ENCODE measurements around the gene HTR2C. TPM values are rescaled to one million over a fixed set of nuclear protein-coding genes. Genes with fewer than 3 reads are reported as not detected.

Gene HTR2C
- total RNA-seq, 1 donor from 2014 or later = 1.4 TPM

DNA sequence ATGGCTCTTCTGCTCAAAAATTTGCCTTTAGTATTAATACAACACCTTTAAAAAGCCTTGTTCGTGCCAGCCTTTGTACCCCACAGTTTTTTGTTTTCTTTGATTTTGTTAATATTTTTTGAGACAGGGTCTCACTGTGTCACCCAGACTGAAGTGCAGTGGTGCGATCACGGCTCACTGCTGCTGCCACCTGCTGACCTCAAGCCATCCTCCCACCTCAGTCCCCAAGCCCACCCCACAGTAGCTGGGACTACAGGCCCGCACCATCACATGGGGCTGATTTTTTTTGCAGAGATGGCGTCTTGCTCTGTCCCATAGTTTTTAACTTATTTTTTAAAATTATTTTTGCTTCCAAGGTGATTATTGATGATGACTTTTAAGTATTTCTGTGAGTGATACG lies 134.0 kb downstream of the HTR2C start:
- Mint-ChIP-seq H3K27me3 (ENCODE audit: insufficient read depth, low read depth) (no peaks in the 10 kb centered on the region), H3K4me3 (no peak overlapping the region), H3K27ac (no peak overlapping the region), H3K36me3 (no peaks in the 10 kb centered on the region), H3K9me3 (no peaks in the 10 kb centered on the region), H3K4me1 (peaks cover 5% of the 10 kb centered on the region)
- no peaks in the 10 kb centered on the region for H3F3A ChIP-seq (ENCODE audit: low read depth)
- no peak overlapping the region for H3K4me2 ChIP-seq
- DNase-seq (ENCODE audit: low spot score) = peak; percentile 64
- H3K79me2 ChIP-seq (ENCODE audit: low read depth) = no peaks in the 10 kb centered on the region
- TF ChIP-seq EZH2 (IDR thresholded peaks at IDR 0.05) = no peak
- TF ChIP-seq EZH2phosphoT487 (IDR thresholded peaks at IDR 0.05) = no peak
- TF ChIP-seq CTCF (IDR thresholded peaks at IDR 0.05) = peak; percentile 83
- no peaks in the 10 kb centered on the region for H3K27me3 ChIP-seq
- H2AFZ ChIP-seq (replicated peaks) = no peak overlapping the region
- no peaks in the 10 kb centered on the region for H4K20me1 ChIP-seq (ENCODE audit: low read depth)
- no peak overlapping the region for H3K27ac ChIP-seq
- H3K9me3 ChIP-seq (ENCODE audit: low read depth) = no peaks in the 10 kb centered on the region
- no peaks in the 10 kb centered on the region for H3K4me1 ChIP-seq
- no peak overlapping the region for H3K4me3 ChIP-seq
- H3K36me3 ChIP-seq = no peaks in the 10 kb centered on the region
- no peak overlapping the region for H3K9ac ChIP-seq

- Histone ChIP-seq H3K9me3 (ENCODE audit: low read depth) (no peaks in the 10 kb centered on the region), H3F3A (ENCODE audit: low read depth) (peaks cover 4% of the 10 kb centered on the region), H3K4me2 (no peak overlapping the region), H3K4me1 (no peaks in the 10 kb centered on the region), H3K9ac (no peak overlapping the region), H3K36me3 (no peaks in the 10 kb centered on the region), H3K4me3 (no peak overlapping the region), H3K27ac (no peak overlapping the region), H4K20me1 (ENCODE audit: low read depth) (no peaks in the 10 kb centered on the region), H3K27me3 (no peaks in the 10 kb centered on the region), H2AFZ (replicated peaks) (no peak overlapping the region), H3K79me2 (ENCODE audit: low read depth) (no peaks in the 10 kb centered on the region)
- Mint-ChIP-seq H3K27ac (no peak overlapping the region), H3K27me3 (ENCODE audit: insufficient read depth, low read depth) (no peaks in the 10 kb centered on the region), H3K4me1 (no peaks in the 10 kb centered on the region), H3K9me3 (peaks cover 8% of the 10 kb centered on the region), H3K4me3 (no peak overlapping the region), H3K36me3 (no peaks in the 10 kb centered on the region)
- no peak for DNase-seq (ENCODE audit: low spot score)
- TF ChIP-seq CTCF (IDR thresholded peaks at IDR 0.05) = no peak
- no peak for TF ChIP-seq EZH2phosphoT487 (IDR thresholded peaks at IDR 0.05)
- TF ChIP-seq EZH2 (IDR thresholded peaks at IDR 0.05) = no peak
These were observed 182.7 kb downstream of the HTR2C start for GRCh38 chrX:114766541-114766940.

DNA sequence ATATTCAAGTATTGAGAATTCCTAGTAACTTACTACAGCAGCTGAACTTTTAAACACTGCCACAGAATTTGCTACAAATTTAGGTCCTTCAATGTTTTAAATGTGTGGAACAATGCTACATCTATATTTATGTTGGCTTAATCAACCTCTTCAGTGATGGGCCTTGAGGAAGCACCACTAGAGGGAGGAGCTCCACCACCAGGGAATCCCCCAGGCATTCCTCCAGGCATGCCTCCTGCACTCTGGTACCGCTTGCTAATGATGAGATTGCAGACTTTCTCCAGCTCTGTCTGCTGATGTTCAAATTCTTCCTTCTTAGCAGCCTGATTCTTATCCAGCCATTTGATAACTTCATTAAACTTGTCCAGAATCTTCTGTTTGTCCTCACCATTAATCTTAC lies 190.8 kb downstream of the HTR2C start:
- Histone ChIP-seq H3K4me2 (no peak overlapping the region), H3K4me1 (no peaks in the 10 kb centered on the region), H3K4me3 (no peak overlapping the region), H3K27me3 (no peaks in the 10 kb centered on the region), H3K79me2 (ENCODE audit: low read depth) (no peaks in the 10 kb centered on the region), H3K27ac (no peak overlapping the region), H3K36me3 (no peaks in the 10 kb centered on the region), H3K9ac (no peak overlapping the region), H2AFZ (replicated peaks) (peak overlapping the region; percentile 15), H3F3A (ENCODE audit: low read depth) (no peaks in the 10 kb centered on the region), H4K20me1 (ENCODE audit: low read depth) (no peaks in the 10 kb centered on the region), H3K9me3 (ENCODE audit: low read depth) (no peaks in the 10 kb centered on the region)
- Mint-ChIP-seq H3K27ac (no peak overlapping the region), H3K4me1 (no peaks in the 10 kb centered on the region), H3K27me3 (ENCODE audit: insufficient read depth, low read depth) (no peaks in the 10 kb centered on the region), H3K36me3 (no peaks in the 10 kb centered on the region), H3K9me3 (peaks cover 4% of the 10 kb centered on the region), H3K4me3 (no peak overlapping the region)
- TF ChIP-seq EZH2 (IDR thresholded peaks at IDR 0.05) (no peak), CTCF (IDR thresholded peaks at IDR 0.05) (peak; percentile 46)
- peak; percentile 35 for DNase-seq (ENCODE audit: low spot score)
